Measurements from ENCODE around the gene TBC1D26.
"Not testable (repeated sequence)": the region's sequence is repeated elsewhere in the genome, so short reads cannot be mapped to it uniquely, and the experiment has no call there.

TBC1D26 gene

GRCh38 chr17:15731900-15732299 lies at the start of gene TBC1D26:
TSS of gene TBC1D26 (plus strand) at chr17:15732283. CDS start at chr17:15735349, 3,066 bp downstream.
- DNase-seq (ENCODE audit: low spot score) = not testable (repeated sequence)

GRCh38 chr17:15683135-15683534 lies 48.9 kb upstream of the TBC1D26 start:
- not testable (repeated sequence) for DNase-seq (ENCODE audit: low spot score)

- peak; percentile 47 for DNase-seq (ENCODE audit: low spot score)
Observed at GRCh38 chr17:15683824-15684478, 48.1 kb upstream of the TBC1D26 start, which contains the start of gene TRIM16. TSS of gene TRIM16 (minus strand) at chr17:15684311. CDS start at chr17:15651609, 32,702 bp downstream.

GRCh38 chr17:15687494-15687893 lies 44.6 kb upstream of the TBC1D26 start:
- DNase-seq (ENCODE audit: low spot score) = not testable (repeated sequence)

GRCh38 chr17:15698967-15699366 lies 33.1 kb upstream of the TBC1D26 start:
- not testable (repeated sequence) for DNase-seq (ENCODE audit: low spot score)

GRCh38 chr17:15699413-15699924 lies 32.6 kb upstream of the TBC1D26 start, which contains the start of gene ZNF286A:
TSS of gene ZNF286A (plus strand) at chr17:15699752. CDS start at chr17:15700330, 578 bp downstream.
- peak; percentile 93 for DNase-seq (ENCODE audit: low spot score)

- not testable (repeated sequence) for DNase-seq (ENCODE audit: low spot score)
Observed at GRCh38 chr17:15699937-15700336, 32.1 kb upstream of the TBC1D26 start.

- DNase-seq (ENCODE audit: low spot score) = not testable (repeated sequence)
Observed at GRCh38 chr17:15704239-15704638, 27.8 kb upstream of the TBC1D26 start.

GRCh38 chr17:15704813-15705212 lies 27.3 kb upstream of the TBC1D26 start:
- not testable (repeated sequence) for DNase-seq (ENCODE audit: low spot score)

- not testable (repeated sequence) for DNase-seq (ENCODE audit: low spot score)
Observed at GRCh38 chr17:15708879-15709278, 23.2 kb upstream of the TBC1D26 start.

GRCh38 chr17:15716601-15717563 lies 15.2 kb upstream of the TBC1D26 start:
- DNase-seq (ENCODE audit: low spot score) = not testable (repeated sequence)

GRCh38 chr17:15730535-15730934 lies 1.5 kb upstream of the TBC1D26 start:
- not testable (repeated sequence) for DNase-seq (ENCODE audit: low spot score)

GRCh38 chr17:15733174-15733789 lies 1.2 kb downstream of the TBC1D26 start:
- DNase-seq (ENCODE audit: low spot score) = not testable (repeated sequence)

- not testable (repeated sequence) for DNase-seq (ENCODE audit: low spot score)
Observed at GRCh38 chr17:15736578-15736977, 4.5 kb downstream of the TBC1D26 start.

- DNase-seq (ENCODE audit: low spot score) = no peak
Observed at GRCh38 chr17:15738066-15738465, 6.0 kb downstream of the TBC1D26 start.

- DNase-seq (ENCODE audit: low spot score) = not testable (repeated sequence)
Observed at GRCh38 chr17:15739259-15739658, 7.2 kb downstream of the TBC1D26 start.

- not testable (repeated sequence) for DNase-seq (ENCODE audit: low spot score)
Observed at GRCh38 chr17:15740041-15740440, 8.0 kb downstream of the TBC1D26 start.

GRCh38 chr17:15740570-15741120 lies 8.6 kb downstream of the TBC1D26 start:
- no peak for DNase-seq (ENCODE audit: low spot score)

GRCh38 chr17:15741624-15742023 lies 9.5 kb downstream of the TBC1D26 start:
- no peak for DNase-seq (ENCODE audit: low spot score)

GRCh38 chr17:15742051-15742795 lies 10.1 kb downstream of the TBC1D26 start:
- no peak for DNase-seq (ENCODE audit: low spot score)

- no peak for DNase-seq (ENCODE audit: low spot score)
Observed at GRCh38 chr17:15742921-15743320, 10.8 kb downstream of the TBC1D26 start.

Measured in hepatic stellate cell (primary cell).